Activated T-cell treated with anti-CD3 and anti-CD28 coated beads for 48 hours (primary cell): Measurements from ENCODE around the gene XPO5.
"Not testable (repeated sequence)": the region's sequence is repeated elsewhere in the genome, so short reads cannot be mapped to it uniquely, and the experiment has no call there.

ENCODE experiments used
- DNase-seq: peaks from one replicate; pipeline ENCODE4 v3.0.0-alpha.2; 2020; ENCODE audit warnings: low read depth

The XPO5 gene

GRCh38 chr6:43575772-43576551 is at the start of gene XPO5, which contains the start of gene POLH:
XPO5 (minus strand) TSS chr6:43576038; CDS start chr6:43575864, 174 bp downstream.
POLH (plus strand) TSS chr6:43576185; CDS start chr6:43582320, 6,135 bp downstream.
- peak; percentile 93 for DNase-seq

GRCh38 chr6:43625393-43625992 is 49.7 kb upstream of the XPO5 start:
- no peak for DNase-seq

GRCh38 chr6:43624786-43625288 is 49.0 kb upstream of the XPO5 start:
- no peak for DNase-seq

- no peak for DNase-seq
Observed at GRCh38 chr6:43623880-43624785, 48.3 kb upstream of the XPO5 start.

- DNase-seq: no peak
Observed at GRCh38 chr6:43622541-43622940, 46.7 kb upstream of the XPO5 start.

- no peak for DNase-seq
Observed at GRCh38 chr6:43621836-43622180, 46.0 kb upstream of the XPO5 start.

GRCh38 chr6:43621078-43621835 is 45.4 kb upstream of the XPO5 start:
- no peak for DNase-seq

- no peak for DNase-seq
Observed at GRCh38 chr6:43616725-43617472, 41.1 kb upstream of the XPO5 start.

- no peak for DNase-seq
Observed at GRCh38 chr6:43614396-43614730, 38.5 kb upstream of the XPO5 start.

GRCh38 chr6:43613721-43614395 is 38.0 kb upstream of the XPO5 start:
- DNase-seq: no peak

- DNase-seq: no peak
Observed at GRCh38 chr6:43610431-43610830, 34.6 kb upstream of the XPO5 start.

GRCh38 chr6:43609402-43609801 is 33.6 kb upstream of the XPO5 start:
- no peak for DNase-seq

- DNase-seq: no peak
Observed at GRCh38 chr6:43608807-43609206, 33.0 kb upstream of the XPO5 start.

- peak; percentile 24 for DNase-seq
Observed at GRCh38 chr6:43608310-43608763, 32.5 kb upstream of the XPO5 start.

GRCh38 chr6:43606019-43606418 is 30.2 kb upstream of the XPO5 start:
- DNase-seq: no peak

- DNase-seq: no peak
Observed at GRCh38 chr6:43604174-43604573, 28.3 kb upstream of the XPO5 start.

- no peak for DNase-seq
Observed at GRCh38 chr6:43600595-43600994, 24.8 kb upstream of the XPO5 start.

GRCh38 chr6:43593938-43594337 is 18.1 kb upstream of the XPO5 start:
- no peak for DNase-seq

- DNase-seq: not testable (repeated sequence)
Observed at GRCh38 chr6:43589564-43589963, 13.7 kb upstream of the XPO5 start.

- DNase-seq: no peak
Observed at GRCh38 chr6:43588194-43588593, 12.4 kb upstream of the XPO5 start.
